GM21723 (cell line): ENCODE results near the gene CYBC1.
"Not testable (repeated sequence)": the region's sequence is repeated elsewhere in the genome, so short reads cannot be mapped to it uniquely, and the experiment has no call there.

Experiments used
- ATAC-seq: cut with Tn5 transposase; IDR thresholded peaks from one replicate; pipeline ENCODE4 v1.9.1; 2021; ENCODE audit warnings: mild to moderate bottlenecking, moderate library complexity; ENCODE audit not compliant: unreplicated experiment

Gene CYBC1

GRCh38 chr17:82435601-82436583 is 14.7 kb downstream of the CYBC1 start:
- no peak for ATAC-seq

GRCh38 chr17:82435103-82435502 is 15.4 kb downstream of the CYBC1 start:
- ATAC-seq = no peak

- ATAC-seq = no peak
Measured at GRCh38 chr17:82434216-82434565, 16.4 kb downstream of the CYBC1 start.

GRCh38 chr17:82433560-82434215 is 16.9 kb downstream of the CYBC1 start:
- no peak for ATAC-seq

- no peak for ATAC-seq
Measured at GRCh38 chr17:82432017-82432416, 18.5 kb downstream of the CYBC1 start.

GRCh38 chr17:82429824-82430223 is 20.7 kb downstream of the CYBC1 start:
- ATAC-seq = no peak

GRCh38 chr17:82428546-82428945 is 22.0 kb downstream of the CYBC1 start:
- ATAC-seq = no peak

- ATAC-seq = no peak
Measured at GRCh38 chr17:82424863-82425159, 25.7 kb downstream of the CYBC1 start.

- ATAC-seq = no peak
Measured at GRCh38 chr17:82424001-82424862, 26.3 kb downstream of the CYBC1 start.

- no peak for ATAC-seq
Measured at GRCh38 chr17:82419540-82419939, 31.0 kb downstream of the CYBC1 start.

- ATAC-seq = peak; percentile 83
Measured at GRCh38 chr17:82418001-82418986, 32.3 kb downstream of the CYBC1 start, which contains the start of the genes HEXD and OGFOD3. Gene HEXD (plus strand): TSS chr17:82418347. CDS start chr17:82419800, 1,453 bp downstream. Gene OGFOD3 (minus strand): TSS chr17:82418586. CDS start chr17:82418485, 101 bp downstream.

GRCh38 chr17:82416771-82417170 is 33.8 kb downstream of the CYBC1 start:
- no peak for ATAC-seq

- ATAC-seq = no peak
Measured at GRCh38 chr17:82416264-82416663, 34.3 kb downstream of the CYBC1 start.

GRCh38 chr17:82415786-82416185 is 34.8 kb downstream of the CYBC1 start:
- ATAC-seq = no peak

- ATAC-seq = no peak
Measured at GRCh38 chr17:82415336-82415735, 35.2 kb downstream of the CYBC1 start.

GRCh38 chr17:82414548-82415281 is 35.8 kb downstream of the CYBC1 start:
- no peak for ATAC-seq

- ATAC-seq = no peak
Measured at GRCh38 chr17:82412535-82413520, 37.7 kb downstream of the CYBC1 start.

- ATAC-seq = not testable (repeated sequence)
Measured at GRCh38 chr17:82412081-82412480, 38.5 kb downstream of the CYBC1 start.
